HL-60 (cell line): ENCODE data around the gene AAMP.

Experiments
- DNase-seq, 2 experiments: peaks; one replicate each; pipeline ENCODE4 v3.0.0-alpha.2; 2010 to 2020; ENCODE audit warnings: low read depth in 1 of 2, low spot score in 1 of 2
- H3K27ac ChIP-seq: fragments of 250-450 bp; sonication (Bioruptor Pico); replicated peaks from 2 replicates; pipeline ENCODE4 v1.5.1; 2020; ENCODE audit warnings: mild to moderate bottlenecking, moderate library complexity
- H3K27me3 ChIP-seq: fragments of 250-450 bp; sonication (Bioruptor Pico); 2 replicates; pipeline ENCODE4 v1.5.1; 2021; ENCODE audit warnings: mild to moderate bottlenecking, moderate library complexity; ENCODE audit not compliant: insufficient read depth, poor library complexity, severe bottlenecking
- H3K4me3 ChIP-seq: replicated peaks from 2 replicates; pipeline ENCODE4 v1.5.1; 2011; ENCODE audit warnings: mild to moderate bottlenecking, control low read depth, low read length; ENCODE audit not compliant: insufficient read depth
- GABPA ChIP-seq: IDR thresholded peaks from 2 replicates; pipeline ENCODE4 v1.6.1; 2012; ENCODE audit warnings: low read depth
- POLR2AphosphoS5 ChIP-seq: IDR thresholded peaks from 2 replicates; pipeline ENCODE4 v1.6.1; 2012; ENCODE audit warnings: low read depth
- REST ChIP-seq: IDR thresholded peaks from 2 replicates; pipeline ENCODE4 v1.6.1; 2012; ENCODE audit warnings: low read depth; ENCODE audit not compliant: insufficient replicate concordance
- SPI1 ChIP-seq: IDR thresholded peaks from 2 replicates; pipeline ENCODE4 v1.6.1; 2012; ENCODE audit warnings: low read depth, mild to moderate bottlenecking, borderline replicate concordance
- microRNA-seq: library from miRNA; unstranded; fragments of <30 nt; microRNA quantifications from one replicate; pipeline ENCODE4, GENCODE V29; 2018
- TF ChIP-seq, protein P1 (sequence below): IDR thresholded peaks from one replicate; pipeline ENCODE4 v1.5.1; 2011; ENCODE audit warnings: low read length, control low read depth, inconsistent platforms; ENCODE audit not compliant: insufficient read depth

AAMP gene

DNA sequence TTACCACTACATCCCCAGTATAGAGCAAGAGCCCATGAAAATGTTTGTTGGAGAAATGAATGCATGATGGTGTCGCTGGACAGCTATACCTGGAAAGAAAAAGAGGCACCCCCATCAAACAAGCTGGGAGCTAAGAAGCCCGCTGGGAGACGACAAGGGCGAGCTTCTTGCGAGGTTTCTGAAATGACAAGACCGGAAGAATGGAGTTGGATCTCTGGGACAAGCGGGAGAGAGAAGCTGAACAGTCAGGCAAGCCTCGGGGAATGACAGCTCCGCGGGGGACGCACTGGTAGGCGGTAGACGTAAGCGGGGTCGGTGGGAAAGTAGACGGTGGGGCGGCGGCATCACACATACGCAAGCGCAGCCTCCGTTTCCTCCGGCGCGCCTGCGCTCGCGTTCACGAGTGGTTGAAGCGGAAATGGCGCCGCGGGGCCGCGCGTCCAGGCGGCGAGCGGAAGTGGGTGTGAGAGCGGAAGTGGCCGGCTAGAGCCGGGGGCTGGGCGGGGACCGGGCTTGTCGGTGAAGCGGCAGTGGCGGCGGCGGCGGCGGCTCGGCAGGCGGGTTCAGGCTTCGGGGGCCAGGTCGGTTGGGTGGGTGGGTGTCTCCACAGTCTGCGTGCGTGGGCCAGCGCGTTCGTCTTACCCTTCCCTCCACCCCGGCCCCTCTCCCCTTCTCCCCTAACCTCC is 53.1 kb downstream of the AAMP start, which contains the start of gene ARPC2:
ARPC2 (plus strand) TSS at position 516 of the 686 bp plus-strand sequence. CDS start 282 bp downstream, outside the sequence.
- TF ChIP-seq SPI1, result peak; percentile 98
- TF ChIP-seq, protein P1, sequence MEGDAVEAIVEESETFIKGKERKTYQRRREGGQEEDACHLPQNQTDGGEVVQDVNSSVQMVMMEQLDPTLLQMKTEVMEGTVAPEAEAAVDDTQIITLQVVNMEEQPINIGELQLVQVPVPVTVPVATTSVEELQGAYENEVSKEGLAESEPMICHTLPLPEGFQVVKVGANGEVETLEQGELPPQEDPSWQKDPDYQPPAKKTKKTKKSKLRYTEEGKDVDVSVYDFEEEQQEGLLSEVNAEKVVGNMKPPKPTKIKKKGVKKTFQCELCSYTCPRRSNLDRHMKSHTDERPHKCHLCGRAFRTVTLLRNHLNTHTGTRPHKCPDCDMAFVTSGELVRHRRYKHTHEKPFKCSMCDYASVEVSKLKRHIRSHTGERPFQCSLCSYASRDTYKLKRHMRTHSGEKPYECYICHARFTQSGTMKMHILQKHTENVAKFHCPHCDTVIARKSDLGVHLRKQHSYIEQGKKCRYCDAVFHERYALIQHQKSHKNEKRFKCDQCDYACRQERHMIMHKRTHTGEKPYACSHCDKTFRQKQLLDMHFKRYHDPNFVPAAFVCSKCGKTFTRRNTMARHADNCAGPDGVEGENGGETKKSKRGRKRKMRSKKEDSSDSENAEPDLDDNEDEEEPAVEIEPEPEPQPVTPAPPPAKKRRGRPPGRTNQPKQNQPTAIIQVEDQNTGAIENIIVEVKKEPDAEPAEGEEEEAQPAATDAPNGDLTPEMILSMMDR, result no peak
- peak; percentile 82 for TF ChIP-seq GABPA
- peak; percentile 15 for TF ChIP-seq REST
- peak; percentile 76; the same call in 1 of the 2 replicates for TF ChIP-seq POLR2AphosphoS5
- H3K4me3 ChIP-seq, result peak within 1 kb of the TSS; percentile 92
- peak; percentile 84 to 93 for DNase-seq
- peak within 1 kb of the TSS; percentile 97 for H3K27ac ChIP-seq
- no peaks in the 10 kb centered on the region for H3K27me3 ChIP-seq

DNA sequence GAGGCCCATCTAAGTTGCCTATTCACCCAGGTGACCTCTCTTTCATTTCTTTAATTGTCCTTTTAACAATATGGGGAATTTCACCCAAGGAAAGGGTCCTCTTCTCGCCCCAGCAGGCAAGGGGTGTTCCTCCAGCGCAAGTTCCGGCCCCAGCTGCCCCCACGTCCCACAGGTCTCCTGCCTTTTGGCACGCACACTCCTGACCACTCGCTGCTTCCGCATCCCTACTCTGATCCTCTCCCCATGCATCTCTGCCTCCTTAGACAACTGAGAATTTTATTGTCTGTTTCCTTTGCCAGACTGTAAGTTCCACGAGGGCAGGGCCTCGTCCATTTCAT is 53.6 kb downstream of the AAMP start:
- no peaks in the 10 kb centered on the region for H3K27me3 ChIP-seq
- H3K4me3 ChIP-seq, result peak overlapping the region; percentile 92
- TF ChIP-seq, protein P1, result no peak
- no peak for TF ChIP-seq SPI1
- no peak for TF ChIP-seq GABPA
- no peak for TF ChIP-seq POLR2AphosphoS5
- TF ChIP-seq REST, result no peak
- peak overlapping the region; percentile 97 for H3K27ac ChIP-seq
- no peak for DNase-seq

Small RNA genes lying within 50 kb of the gene (microRNA-seq; reads per million reads assigned to microRNA genes)
- 3.6 reads per million, percentile 8 among the genes with 10 or more reads in this experiment for gene MIR6513
